GM21786 (cell line): ENCODE measurements around the gene INVS.
"Not testable (repeated sequence)": the region's sequence is repeated elsewhere in the genome, so short reads cannot be mapped to it uniquely, and the experiment has no call there.

Experiments
- ATAC-seq: cut with Tn5 transposase; IDR thresholded peaks from one replicate; pipeline ENCODE4 v1.9.1; 2021; ENCODE audit not compliant: unreplicated experiment

The INVS gene

GRCh38 chr9:100117316-100117715, 18.3 kb downstream of the INVS start:
- ATAC-seq, result no peak

GRCh38 chr9:100120286-100120685, 21.2 kb downstream of the INVS start:
- no peak for ATAC-seq

- no peak for ATAC-seq
Observed at GRCh38 chr9:100125236-100125635, 26.2 kb downstream of the INVS start.

GRCh38 chr9:100125910-100126309, 26.9 kb downstream of the INVS start:
- no peak for ATAC-seq

GRCh38 chr9:100126423-100126822, 27.4 kb downstream of the INVS start:
- ATAC-seq, result no peak

- no peak for ATAC-seq
Observed at GRCh38 chr9:100129772-100130171, 30.7 kb downstream of the INVS start.

GRCh38 chr9:100131216-100131615, 32.2 kb downstream of the INVS start:
- no peak for ATAC-seq

- ATAC-seq, result no peak
Observed at GRCh38 chr9:100131875-100132430, 32.9 kb downstream of the INVS start.

- ATAC-seq, result no peak
Observed at GRCh38 chr9:100134731-100135130, 35.7 kb downstream of the INVS start.

GRCh38 chr9:100136799-100137198, 37.8 kb downstream of the INVS start:
- ATAC-seq, result not testable (repeated sequence)

- not testable (repeated sequence) for ATAC-seq
Observed at GRCh38 chr9:100140303-100140702, 41.3 kb downstream of the INVS start.

GRCh38 chr9:100141862-100142261, 42.8 kb downstream of the INVS start:
- ATAC-seq, result not testable (repeated sequence)

- ATAC-seq, result not testable (repeated sequence)
Observed at GRCh38 chr9:100145167-100145934, 46.3 kb downstream of the INVS start.

- not testable (repeated sequence) for ATAC-seq
Observed at GRCh38 chr9:100145976-100146375, 46.9 kb downstream of the INVS start.

- no peak for ATAC-seq
Observed at GRCh38 chr9:100150214-100150613, 51.2 kb downstream of the INVS start.

GRCh38 chr9:100160021-100160420, 61.0 kb downstream of the INVS start:
- no peak for ATAC-seq

GRCh38 chr9:100167176-100167575, 68.1 kb downstream of the INVS start:
- no peak for ATAC-seq

- no peak for ATAC-seq
Observed at GRCh38 chr9:100167915-100168654, 69.0 kb downstream of the INVS start.

- ATAC-seq, result no peak
Observed at GRCh38 chr9:100170085-100170484, 71.0 kb downstream of the INVS start.

- ATAC-seq, result no peak
Observed at GRCh38 chr9:100170556-100170955, 71.5 kb downstream of the INVS start.

GRCh38 chr9:100186356-100186755, 87.3 kb downstream of the INVS start:
- no peak for ATAC-seq

GRCh38 chr9:100190339-100190738, 91.3 kb downstream of the INVS start:
- ATAC-seq, result no peak
